Tongue (tissue), 2 donors: ENCODE data around the gene BCAS1. TPM values are rescaled to one million over a fixed set of nuclear protein-coding genes. Genes with fewer than 3 reads are reported as not detected.

Experiments used
- DNase-seq: peaks from one replicate; pipeline ENCODE4 v3.0.0-alpha.2; 2015
- total RNA-seq: library from RNA; depleted of rRNA; stranded (reverse); fragments of >200 nt; gene quantifications from one replicate; pipeline ENCODE4 v1.2.3, GENCODE V29; 2014

The BCAS1 gene
- total RNA-seq, 1 donor from 2014 or later = 2.4 TPM

DNA sequence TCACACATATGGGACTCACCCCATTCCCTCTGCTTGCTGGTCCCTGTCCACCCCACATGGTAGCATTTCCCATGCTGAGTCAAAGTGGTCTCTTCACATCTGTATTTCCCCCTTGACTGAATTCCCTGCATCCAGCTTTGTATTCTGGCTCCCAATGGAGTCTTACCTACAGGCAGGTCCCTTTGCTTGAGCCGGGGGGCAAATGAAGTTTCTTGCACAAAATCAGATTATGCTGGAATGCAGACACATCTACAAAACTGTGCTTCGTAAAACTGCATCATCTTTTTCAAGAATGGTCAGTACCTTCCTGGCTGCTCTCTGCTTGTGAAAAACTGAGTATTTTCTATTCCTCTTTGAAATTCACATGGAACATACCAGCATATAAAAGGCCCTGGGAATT is 32.1 kb upstream of the BCAS1 start:
- DNase-seq = no peak

DNA sequence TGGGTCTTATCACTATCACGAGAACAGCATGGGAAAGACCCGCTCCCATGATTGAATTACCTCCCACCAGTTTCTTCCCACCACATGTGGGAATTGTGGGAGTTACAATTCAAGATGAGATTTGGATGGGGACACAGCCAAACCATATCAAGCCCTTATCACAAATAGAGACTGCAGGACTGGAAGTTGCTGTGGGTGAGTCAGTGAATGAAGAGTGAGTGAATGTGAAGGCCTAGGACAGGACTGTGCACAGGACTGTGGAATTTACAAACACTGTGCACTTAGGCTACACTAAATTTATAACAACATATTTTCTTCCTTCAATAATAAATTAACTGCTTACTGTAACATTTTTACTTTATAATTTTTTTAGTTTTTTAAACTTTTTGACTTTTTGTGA is 30.2 kb upstream of the BCAS1 start:
- DNase-seq = no peak

DNA sequence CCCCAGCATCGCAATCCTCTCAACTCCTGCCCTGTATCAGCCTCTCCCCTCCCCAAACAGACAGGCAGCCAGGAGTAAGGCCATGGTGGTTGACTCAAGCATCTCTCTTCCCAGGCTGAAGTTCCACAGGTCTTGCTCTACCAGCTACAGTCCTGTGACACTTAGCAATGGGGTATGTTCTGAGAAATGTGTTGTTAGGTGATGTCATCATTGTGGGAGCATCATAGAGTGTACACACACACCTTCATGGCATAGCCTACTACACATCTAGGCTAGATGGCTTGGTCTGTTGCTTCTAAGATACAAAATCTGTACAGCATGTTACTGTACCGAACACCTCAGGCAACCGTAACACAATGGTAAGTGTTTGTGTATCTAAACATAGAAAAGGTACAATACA is 29.5 kb upstream of the BCAS1 start:
- DNase-seq = no peak

DNA sequence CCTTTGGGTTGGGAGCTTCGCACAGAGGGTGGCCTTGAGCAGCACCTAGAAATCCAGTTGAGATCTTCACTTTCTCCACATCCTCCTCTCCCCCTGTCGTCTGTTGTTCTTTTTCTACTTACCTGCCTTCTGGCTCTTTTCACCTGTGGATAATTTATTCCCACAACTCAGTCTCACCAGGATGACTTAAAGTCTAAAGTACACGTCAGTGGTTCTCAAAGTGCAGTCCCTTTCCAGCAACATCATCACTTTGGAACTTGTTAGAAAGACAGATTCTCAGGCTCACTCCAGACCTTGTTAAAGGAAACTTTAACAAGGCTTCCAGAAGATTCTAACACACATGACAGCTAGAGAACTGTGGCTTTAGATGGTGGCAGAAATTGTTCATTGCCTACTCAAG is 27.7 kb upstream of the BCAS1 start:
- DNase-seq = no peak

DNA sequence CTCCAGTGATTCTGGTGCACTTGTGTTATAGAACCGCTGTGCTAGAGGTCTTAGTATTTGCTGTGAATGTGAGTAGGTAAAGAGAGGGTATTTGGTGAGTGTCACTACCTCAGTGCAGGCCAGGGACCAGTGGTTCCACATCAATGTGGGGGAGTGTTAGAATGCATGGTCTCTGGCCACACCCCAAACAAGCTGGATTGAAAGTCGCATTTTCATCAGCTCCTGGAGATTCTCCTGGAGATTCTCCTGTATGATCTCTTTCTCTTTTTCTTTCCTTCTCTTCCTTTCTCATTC is 26.8 kb upstream of the BCAS1 start:
- DNase-seq = no peak

DNA sequence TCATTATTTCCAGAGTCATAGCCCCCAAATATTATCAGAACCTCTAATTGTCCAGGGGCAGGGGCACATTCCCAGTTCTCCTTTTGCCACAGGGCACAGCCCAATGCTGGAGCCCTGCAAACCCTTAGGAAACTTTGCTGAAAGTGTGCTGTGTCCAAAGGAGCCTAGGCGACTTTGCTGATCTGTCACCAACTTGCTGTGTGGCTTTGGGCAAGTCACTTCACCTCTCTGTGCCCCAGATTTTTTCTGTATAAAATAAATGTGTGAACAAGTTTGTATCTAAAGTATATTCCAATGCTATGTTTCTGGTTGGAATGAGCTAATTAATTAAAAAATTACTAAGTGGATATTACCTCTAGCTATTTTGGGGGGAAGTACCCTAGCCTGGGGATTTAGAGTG is 25.4 kb upstream of the BCAS1 start:
- DNase-seq = no peak

DNA sequence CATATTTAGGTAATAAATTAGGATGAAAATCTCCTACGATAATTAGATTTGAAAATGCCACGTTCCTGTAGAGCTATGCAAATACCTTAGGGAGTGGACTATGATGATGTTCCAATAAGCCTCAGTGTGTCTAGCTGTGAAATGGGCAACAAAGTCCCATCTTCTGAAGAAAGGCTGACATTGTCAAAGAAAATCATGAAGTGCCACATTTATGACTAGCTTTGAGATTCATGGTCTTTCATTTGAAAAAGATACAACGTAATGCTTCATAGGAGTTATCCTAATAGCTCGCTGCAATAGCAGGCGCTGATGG is 23.8 kb upstream of the BCAS1 start:
- DNase-seq = no peak

DNA sequence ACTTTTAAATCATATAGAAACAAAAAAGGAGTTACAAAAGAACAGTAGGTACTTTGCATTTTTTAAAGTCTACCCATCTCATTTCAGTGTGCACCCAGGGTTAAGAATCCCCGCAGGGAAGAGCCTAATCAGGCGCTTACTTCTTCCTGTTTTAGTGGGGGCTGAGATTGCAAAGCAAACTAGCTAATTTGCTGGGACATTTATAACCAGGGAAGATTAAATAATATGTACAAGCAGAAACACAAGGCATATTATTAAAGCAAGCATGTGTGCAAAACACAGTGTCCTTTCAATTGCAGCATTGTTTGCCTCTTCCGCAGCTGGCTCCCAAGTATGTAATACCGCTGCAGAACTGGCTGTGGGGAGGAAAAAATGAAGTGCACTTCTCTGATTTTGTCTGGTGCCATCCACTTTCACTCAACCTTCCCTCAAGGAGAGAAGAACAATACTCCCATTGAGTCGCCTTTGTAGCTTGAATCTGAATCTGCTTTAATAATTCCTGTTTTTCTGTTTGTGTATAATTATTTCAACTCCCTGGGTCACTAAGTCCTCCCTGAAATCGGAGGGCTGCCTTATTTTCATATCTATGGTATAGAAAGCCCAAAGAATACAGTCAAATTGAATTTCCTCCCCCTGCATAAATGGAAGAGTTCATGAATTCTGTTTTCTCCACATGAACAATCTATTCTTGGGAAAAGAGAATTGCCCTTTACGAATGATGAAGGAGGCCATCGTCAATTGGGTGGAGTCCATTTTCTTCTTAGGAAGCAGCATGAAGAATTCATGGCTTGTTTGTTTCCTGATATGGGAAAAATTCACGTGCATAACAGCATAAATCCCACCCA is 23.3 kb upstream of the BCAS1 start:
- peak; percentile 46 for DNase-seq

DNA sequence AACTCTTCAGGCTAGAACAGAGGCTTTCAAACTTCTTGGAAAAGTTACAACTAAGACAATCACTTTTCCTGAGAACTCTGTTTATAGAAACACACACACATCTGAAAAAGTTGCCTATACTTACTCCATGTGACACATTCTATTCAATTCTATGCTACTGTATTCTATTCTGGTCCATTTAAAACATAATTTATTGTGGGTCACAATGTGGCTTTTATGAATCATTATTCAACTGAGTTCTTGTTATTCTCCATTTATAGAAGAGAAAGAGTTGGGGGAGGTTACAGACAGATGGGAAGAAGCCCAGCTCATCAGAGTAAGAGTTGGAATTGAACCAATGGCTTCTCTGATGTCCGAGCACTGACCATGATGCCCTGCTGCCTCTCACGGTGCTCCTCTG is 21.6 kb upstream of the BCAS1 start:
- no peak for DNase-seq

DNA sequence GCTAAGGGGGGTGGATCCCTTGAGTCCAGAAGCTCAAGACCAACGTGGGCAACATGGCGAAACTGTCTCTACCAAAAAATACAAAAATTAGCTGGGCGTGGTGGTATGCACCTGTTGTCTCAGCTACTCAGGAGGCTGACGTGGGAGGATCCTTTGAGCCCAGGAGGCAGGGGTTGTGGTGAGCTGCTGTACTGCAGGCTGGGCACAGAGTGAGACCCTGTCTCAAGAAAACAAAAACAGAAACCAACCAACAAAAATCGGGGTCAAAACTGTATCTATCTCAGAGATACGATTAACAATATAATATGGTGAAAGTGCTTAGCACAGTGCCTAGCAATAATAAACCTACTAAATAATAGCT is 20.7 kb upstream of the BCAS1 start:
- no peak for DNase-seq

DNA sequence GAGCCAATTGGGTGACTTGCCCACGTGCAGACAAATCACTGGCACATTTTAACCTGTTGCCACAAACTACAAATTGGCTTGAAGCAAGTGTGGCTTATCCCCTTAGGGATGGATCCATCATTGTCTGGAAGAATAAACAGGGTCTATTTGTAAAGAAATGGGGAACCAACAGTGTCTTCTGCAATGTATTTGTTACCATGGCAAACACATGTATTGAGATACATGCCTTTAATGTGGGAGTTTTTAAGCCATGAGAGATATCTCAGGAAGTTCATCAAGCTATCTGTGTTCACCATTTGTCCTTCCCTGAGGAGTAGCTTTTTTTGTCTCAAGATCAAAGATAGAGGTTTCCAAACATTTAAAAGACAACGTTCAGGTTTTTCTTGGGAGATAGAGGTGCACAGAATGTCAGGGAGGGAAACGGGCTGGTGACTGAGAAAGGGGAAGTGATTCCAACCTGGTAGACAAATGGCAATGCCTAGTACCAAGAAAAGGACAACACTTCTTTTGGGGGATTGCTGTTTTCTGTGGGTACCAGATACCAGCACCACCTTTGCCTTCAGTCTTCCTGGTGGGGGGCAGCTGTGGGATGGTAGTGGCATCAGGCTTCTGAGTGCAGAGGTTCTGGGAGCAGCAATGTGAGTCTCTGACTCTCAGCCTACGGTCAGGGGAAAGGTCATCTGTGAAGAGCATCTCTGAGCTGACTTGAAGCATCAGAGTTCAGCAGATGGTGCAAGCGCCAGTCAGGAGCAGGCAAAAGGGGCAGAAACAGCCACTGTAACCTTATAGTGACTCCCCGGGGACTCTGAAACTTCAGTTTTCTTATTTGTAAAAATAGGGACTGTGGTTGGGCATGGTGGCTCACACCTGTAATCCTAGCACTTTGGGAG is 20.1 kb upstream of the BCAS1 start:
- no peak for DNase-seq

DNA sequence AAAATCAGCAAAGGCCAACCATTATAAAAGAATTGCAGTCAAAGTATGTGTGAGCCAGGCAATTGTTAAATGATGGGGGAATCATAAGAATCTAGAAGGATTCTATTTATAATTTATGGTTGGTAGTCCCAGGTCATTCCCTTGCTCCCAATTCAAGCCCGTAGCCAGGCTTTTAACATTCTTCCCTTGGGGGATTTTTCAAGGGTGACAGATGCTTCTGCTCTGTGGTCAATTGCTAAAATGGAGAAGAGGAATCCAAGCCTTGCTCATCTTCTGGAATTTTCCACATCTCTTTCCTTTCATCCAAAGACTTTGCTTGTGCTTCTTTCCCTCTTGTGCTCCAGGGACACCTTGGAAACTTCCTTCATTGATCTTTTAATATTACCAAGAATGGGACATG is 18.0 kb upstream of the BCAS1 start:
- no peak for DNase-seq

DNA sequence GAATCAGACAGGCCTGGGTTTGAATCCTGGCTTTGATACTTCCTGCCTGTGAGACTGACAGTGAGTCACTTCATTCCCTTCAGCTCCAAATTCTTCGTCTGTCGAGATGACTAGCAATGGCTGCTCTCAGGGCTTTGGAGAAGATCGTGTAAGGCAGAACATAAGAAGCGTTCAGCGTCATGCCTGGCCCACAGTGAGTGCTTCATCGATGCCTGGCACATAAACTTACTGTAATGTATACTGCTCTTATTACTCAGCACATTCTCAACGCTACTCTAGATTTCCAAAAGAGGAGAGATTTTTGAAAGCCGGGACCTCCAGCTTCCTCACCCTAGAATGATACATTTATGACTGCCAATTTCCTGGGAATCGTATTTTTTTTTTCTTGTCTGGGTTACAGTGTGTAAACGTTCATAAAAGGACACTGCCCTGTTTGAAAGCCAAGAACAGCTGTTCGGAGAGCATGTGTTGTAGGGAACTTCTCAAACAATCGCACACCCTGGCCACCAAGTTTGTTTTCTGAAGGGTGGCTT is 16.2 kb upstream of the BCAS1 start:
- peak; percentile 67 for DNase-seq

DNA sequence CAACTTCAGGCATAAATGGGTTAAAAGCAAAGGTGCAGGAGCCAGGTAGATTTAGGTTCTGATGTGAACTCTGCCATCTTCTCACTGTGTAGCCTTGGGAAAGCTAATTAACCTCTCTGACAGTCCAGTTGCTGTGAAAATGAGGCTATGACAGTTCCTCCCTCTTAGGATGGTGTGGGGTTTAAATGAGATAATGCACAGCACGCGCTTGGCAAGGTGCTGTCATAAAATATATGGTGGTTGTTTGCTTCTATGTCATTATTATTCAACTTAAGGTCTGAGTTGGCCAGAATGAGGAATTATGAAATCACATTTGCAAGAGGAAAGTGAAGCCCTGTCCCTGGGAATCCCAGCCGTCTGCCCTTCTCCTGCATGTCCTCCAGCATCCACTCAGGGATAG is 15.5 kb upstream of the BCAS1 start:
- DNase-seq = no peak

DNA sequence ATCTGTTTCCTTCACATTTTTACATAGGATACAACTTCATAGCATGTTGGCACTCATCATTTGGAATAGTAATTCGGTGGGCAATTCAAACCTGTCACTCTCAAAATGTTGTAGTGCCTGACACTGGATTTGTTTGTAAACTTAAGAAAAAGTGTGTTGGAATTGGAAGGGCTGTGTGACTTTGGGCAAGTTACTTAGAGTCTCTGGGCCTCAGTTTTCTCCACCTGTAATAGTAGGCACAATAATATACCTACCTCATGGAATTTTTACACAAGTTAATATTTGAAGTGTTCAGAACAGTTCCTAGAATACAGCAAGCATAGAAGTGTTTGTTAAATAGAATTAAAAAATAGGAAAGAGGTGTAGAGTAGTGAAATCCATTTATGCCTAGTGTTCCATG is 15.0 kb upstream of the BCAS1 start:
- DNase-seq = no peak

DNA sequence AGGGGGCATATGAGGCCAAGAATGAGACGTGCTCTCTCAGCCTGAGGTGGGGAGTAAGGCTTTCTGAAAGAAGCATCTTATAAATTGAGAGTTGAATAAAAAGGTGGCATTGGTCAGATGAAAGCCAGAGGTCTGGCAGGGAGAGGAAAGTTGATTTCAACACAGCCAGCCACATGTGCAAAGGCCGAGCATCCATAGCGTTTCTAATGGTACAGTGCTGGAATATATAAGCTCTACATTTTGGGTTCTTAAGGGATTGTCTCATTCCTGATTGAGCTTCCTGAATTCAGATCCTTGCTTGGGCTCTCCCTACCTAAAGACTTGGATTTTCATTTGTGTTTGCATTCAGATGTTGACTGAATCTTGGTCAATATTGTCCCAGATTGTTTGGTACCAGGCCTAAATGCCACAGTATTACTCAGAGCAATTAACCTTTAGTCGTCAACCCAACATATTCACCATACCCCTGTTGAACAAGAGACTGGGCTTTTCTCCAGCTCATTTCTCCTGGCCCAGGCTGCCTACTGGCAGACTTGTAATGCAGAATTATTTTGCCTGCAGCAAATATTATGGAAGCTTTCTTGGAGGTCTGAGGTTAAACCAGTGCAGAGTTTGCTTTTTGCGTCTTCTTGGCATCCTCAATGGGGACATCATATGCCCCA is 14.5 kb upstream of the BCAS1 start:
- DNase-seq = no peak

DNA sequence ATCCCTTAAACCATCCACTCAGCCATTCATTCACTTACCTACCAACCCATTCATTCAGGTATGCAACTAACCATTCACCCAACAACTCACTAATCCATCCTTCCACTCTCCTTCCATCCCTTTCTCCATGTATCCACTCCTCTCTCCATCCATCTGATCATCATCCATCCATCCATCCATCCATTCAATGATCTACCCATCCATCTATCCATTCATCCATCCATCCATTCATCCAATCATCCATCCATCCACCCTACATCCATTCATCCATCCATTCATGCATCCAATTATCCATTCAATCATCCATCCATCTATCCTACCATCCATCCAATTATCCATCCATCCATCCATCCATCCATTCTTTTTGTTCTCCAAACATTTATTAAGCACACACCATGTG is 13.8 kb upstream of the BCAS1 start:
- no peak for DNase-seq

DNA sequence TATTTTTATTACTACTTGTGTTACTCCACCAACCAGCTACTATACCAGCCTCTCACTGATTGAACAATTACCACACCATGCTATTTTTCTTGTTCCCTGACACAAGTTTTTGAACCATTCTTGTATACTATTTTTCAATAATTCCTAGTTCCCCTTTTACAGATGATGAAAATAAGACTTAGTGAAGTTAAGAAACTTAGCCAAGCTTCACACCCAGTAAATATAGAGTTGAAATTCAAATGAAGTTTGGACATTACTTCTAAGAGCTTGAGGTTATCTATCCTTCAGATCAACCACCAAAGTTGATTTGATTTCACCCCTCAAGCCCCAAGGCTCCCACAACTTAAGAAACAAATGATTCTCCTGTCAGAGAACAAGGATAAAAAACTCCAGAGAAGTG is 13.1 kb upstream of the BCAS1 start:
- no peak for DNase-seq

DNA sequence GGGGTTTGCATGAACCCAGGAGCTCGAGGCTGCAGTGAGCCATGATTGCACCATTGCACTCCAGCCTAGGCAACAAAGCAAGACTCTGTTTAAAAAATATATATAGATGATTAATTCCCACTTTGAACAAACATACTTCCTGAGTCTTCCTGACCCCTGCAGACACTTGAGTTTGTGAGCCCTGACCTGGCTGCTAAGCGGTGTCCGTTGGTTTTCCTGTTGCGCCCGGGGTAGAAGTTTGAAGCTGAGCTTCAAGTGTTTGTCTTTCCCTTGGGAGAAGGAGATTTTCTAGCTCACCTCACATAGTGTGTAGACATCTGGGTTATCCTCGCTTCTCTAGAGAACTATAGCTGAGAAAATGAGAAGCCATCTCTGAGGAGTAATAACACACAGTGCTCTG is 11.7 kb upstream of the BCAS1 start:
- no peak for DNase-seq

DNA sequence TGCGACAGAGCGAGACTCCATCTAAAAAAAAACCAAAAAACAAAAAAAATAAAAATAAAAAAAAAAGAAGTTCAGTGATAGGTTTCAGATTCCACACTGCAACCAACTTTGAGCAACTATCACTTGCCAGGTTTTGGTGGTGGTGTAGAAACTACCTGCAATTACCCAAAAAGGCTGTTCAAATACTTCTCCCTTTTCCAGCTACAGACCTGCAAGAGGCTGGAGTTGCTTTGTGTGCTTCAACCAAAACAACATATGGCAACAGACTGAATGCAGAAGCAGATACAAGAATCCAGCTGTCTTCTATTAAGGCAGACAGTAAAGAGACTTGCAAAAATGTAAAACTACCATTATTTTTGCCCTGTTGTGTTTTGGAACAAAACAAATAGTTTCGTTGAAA is 9.3 kb upstream of the BCAS1 start:
- peak; percentile 23 for DNase-seq

DNA sequence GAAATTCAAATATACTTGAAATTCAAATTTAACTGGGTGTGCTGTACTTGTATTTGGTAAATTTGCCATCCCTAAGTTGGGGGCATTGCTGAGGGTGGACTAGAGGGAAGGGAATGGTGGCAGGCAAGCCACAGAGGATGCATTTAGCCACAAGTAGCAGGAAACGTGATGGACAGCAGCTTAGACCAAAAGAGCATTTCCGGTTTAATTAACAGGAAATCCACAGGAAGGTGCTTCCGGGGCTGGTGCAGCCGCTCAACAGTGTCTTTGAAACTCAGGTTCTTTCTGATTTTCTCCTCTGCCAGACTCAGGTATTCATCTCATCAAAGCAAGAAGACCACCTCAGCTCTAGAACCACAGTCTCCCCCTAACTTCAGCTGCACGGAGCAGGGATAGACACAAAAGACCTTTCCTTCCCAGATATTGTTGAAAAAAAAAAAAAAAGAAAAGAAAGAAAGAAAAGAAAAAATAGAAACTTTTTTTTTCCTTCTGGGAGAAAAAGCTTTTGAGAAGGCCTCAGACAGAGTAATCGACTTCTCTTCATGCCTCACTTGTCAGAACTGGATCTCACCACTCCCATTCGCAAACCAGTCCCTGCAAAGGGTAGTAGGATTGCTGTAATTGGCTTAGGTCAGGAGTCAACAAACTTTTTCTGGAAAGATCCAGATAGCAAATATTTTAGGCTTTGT is 8.0 kb upstream of the BCAS1 start:
- no peak for DNase-seq

DNA sequence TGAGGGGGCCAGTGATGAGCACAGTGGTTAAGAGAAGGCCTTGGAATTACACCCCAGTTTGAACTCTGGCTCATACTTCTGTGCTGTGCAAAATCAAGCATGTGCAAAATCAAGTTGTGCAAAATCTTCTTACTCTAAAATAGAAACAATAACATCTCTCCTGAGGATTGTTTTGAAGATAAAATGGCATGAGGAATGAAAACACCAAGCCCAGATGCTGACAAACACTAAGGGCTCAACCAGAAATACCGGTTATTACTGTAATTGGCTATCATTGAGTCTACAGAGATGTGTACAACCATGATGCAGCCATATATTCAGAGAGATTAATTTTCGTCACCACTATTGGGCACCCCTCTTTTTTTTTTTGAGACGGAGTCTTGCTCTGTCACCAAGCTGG is 5.9 kb upstream of the BCAS1 start:
- no peak for DNase-seq

DNA sequence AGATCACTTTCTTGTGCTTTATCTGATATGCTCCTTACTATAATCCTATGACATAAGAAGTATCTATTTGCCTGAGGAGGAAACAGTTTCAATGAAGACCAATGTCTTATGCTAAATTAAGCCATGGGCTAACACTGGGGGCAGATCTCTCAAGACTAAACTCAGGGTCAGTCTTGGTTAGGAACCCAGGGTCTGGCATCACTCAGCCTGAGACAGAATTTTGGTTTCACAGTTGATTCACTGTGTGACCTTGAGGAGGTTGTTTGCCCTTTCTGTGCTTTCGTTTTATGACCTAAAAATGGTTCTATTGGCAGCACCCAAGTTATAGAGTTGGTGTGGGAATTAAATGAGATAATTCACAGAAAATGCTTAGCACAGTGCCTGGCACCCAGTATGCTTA is 4.9 kb upstream of the BCAS1 start:
- no peak for DNase-seq
